IPS-NIHi11 (cell line): ENCODE results near the gene SCN5A.
"Not testable (repeated sequence)": the region's sequence is repeated elsewhere in the genome, so short reads cannot be mapped to it uniquely, and the experiment has no call there.

Experiments
- DNase-seq: peaks from one replicate; pipeline ENCODE4 v3.0.0; 2012; ENCODE audit warnings: mixed read lengths, low spot score

The SCN5A gene

DNA sequence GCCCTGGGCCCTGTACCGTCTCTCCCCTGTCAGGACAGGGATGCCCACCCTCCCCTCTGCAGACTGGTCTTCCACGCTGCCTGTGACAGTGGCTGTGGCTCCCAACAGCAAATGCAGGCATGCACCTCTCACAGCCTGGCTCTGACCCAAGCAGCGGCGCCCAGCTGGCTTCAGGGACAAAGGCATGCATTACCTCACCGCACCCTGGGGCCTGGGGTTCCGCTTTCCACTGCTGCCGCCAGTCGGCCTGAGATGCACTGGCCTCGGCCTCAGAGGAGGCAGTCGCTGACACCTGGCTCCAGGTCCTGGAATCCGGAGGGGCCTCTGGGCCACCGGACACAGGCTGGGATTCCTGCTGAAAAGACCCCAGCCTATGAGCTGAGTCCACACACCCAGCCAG lies 70.3 kb downstream of the SCN5A start:
- peak; percentile 82 for DNase-seq

DNA sequence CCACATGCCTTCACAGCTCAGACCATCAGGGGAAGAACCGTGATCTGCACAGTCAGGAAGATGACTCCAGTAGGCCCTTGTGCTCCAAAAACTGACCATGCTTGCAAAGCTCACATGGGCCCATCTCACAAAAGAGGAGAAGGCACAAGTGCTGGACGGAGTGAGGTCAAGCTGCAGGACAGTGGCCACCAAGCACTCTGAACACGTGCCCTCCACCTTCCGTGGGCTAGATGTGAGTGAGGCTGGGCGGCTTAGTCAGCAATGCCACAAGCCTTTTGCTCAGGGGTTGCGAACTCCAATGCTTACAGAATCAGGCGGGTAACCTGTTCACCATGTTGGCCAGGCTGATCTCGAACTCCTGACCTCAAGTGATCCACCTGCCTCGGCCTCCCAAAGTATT lies 70.9 kb downstream of the SCN5A start:
- no peak for DNase-seq

DNA sequence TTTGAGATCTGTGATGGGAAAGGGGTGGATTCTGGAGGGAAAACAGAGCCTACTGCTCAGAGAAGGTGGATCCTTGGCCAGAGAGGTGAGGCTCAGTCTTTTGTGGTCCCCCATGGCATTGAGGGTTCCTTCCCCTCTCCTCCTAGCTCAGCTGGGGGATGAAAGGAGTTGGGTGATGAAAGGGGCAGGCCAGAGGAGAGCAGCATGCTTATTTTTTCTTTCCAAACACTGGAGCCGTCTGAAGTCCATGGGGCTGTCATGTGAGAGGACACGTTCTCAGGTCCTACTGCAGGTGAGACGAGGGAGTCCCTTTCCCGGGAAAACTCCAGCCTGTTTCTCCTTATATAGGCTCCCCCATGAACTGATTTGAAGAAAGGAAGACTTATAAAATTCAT lies 71.4 kb downstream of the SCN5A start:
- no peak for DNase-seq

DNA sequence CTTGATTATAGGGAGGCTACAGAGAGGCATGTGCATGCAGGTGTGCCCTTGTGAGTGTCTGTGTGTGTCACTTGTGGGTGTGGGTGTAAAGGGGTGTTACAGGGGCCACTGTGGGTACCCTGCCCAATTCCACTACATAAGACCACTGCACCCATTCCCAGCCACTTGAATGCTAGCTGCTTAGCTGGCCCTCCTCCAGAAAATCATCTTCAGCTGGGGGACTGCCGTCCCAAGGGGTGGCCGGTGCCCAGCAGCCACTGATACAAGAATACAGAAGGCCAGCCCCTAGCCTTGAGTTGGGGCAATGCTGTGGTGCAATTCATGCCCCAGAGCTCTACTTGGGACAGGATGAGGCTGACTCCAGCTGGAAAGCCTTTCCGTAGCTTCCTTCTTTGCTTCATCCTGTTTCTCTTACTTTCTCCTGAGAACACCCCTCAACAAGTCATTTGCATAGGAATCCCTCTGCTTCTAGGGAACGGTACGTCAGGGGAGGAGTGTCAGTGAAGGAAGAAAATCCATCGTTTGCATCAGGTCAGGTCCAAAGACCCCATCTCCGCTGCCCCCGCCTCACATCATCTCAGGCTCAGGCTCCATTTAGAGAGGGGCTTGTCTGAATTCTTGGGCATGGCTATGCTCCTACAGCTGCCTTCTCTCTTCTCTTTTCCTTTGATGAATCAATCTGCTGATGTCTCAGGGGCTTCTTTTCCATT lies 72.0 kb downstream of the SCN5A start:
- DNase-seq, result no peak

DNA sequence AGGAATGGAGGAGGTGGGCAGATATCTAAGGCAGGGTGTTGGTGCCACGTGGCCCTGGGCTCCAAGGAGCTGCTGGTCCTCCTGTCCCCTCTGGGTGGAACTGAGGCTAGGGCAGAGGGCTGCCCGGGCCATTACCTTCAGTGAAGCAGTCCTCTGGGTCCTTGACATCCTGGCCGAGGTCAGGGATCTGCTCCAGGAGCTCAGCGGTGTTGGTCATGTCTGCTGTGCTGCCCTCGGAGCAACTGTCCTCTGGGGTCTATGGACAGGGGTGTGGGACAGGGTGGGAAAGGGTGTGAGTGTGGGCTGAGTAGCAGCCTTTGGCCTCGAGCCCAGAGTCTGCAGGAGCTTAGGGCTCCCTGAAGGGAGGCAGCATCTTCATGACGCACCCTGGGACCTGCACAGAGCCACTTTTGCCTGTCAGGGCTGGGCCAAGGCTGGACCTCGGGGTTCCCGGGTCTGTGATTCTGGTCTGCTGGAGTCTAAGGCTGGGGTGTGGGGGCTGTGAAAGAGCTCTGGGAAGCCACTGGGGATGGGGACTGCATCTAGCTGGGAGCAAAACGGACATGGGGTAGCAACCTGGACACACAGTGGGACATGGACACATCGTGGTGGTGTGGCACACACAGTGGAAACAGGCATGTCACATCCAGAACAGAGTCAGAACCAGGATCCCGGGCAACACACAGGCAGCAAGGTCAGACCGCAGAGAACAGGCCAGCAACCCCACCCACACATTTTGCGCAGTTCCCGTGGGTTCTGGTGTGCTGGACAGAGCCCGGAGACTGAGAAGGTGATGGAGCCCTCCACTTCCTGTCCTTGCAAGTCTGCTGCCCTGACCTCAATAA lies 72.7 kb downstream of the SCN5A start:
- no peak for DNase-seq

DNA sequence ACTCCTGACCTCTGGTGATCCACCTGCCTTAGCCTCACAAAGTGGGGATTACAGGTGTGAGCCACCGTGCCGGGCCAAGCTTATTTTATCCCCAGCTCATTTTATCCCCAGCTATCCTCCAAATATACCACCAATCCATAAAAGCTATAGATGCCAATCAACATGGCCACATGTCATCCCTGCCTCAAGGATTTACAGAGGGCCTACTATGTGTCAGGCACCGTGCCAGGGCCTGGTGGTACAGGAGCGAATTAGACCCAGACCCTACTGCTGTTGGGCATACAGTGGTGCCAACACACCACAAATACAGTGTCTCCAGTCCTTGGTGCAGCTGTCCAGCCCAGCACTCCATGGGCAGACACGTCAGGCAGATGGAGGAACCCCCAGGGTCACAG lies 73.4 kb downstream of the SCN5A start:
- no peak for DNase-seq

DNA sequence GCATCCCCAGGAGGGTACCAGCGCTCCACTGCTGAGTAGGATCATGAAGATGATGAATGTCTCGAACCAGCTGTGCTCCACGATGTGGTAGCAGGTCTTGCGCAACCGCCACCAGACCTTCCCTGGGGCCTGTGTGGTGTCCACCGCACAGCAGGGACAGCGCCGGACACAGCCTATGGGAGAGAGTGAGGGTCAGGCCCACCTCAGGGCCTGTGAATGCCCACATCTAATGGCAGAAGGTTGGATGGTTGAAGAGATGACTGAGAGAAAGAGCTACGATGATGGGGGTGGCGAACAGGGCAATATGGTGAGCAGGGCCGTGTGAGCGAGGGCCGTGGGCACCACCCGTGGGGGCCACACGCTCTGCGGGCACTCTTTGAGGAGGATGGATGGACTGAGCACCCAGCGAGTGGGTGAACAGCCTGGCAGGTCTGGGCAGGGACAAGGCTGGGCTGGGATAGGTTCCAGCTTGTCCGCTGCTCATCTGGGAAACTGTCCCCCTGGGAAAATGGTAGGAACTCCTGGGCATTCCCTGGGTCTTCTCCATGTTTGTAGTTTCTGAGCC lies 74.1 kb downstream of the SCN5A start:
- no peak for DNase-seq

DNA sequence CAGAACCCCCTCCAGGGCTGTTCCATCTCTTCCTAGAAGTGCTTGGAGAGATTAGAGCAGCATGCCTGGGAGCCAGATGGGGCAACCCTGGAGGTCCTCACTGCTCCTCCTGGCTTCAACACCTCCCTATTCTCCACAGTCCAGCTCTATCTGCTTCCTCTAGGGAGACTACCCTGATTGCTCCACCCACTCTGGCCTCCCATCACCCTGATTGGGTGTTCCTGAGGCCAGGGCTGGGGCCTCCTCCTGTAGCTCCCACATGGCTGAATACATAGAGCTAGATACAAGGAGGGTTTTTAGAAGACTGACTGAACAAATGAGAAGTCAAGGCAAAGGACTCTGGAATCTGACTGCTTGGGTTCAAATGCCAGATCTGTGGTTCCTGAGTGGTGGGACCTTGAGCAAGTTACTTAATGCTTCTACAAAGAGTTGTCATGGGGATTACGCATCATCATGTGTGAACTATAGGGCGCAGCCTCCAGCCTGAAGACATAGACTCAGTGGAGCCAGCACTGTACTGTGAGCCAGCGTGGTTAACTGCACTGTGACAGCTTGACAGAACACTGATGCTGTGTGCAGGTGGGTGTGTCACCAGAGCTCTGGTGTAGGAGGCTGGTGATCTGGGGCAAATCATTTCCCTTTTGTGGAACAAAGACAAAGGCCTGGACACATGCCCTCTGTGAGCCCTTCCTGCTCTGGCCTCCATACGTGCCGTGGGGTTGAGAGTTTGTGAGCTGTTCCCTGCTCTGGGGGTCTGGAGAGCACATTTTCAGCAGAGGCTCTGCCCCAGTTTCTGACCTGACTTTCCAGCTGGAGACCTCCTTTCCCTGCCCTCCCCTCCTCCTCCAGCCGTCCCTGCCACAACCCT lies 74.8 kb downstream of the SCN5A start:
- no peak for DNase-seq

DNA sequence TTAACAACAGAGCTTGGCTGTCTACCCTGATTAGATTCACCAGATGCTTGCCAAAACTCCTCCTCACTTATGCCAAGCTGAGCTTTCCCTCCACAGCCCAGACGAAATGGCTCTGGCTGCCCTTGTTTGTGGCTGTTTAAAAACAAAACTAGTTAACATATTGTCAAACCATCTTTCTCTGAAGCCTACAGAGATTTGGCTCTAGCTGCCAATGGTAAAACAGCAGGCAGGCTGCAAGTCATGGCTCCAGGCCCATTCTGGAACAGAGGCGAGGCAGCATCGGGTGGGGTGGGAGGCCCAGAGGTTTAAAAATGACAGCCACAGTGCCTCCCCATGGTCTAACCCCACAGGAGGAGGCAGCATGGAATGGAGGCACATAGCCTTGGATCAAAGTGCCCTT lies 75.9 kb downstream of the SCN5A start:
- DNase-seq, result no peak

DNA sequence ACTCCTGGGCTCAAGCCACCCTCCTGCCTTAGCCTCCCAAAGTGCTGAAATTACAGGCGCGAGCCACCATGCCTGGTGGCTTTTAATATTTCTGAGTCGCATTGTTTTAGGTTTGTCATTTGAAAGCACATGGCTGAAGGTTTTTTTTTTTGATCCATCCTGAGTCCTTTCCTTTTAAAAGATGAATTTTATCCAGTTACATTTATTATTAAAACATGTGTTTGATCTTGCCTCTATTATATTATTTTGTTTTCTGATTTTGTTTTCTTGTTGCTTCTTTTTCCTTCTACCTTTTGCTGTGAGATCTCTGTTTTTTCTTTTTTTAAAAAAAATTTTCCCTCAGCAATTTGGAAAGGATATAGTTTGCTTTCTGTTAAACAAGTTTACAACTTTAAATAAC lies 76.4 kb downstream of the SCN5A start:
- no peak for DNase-seq

DNA sequence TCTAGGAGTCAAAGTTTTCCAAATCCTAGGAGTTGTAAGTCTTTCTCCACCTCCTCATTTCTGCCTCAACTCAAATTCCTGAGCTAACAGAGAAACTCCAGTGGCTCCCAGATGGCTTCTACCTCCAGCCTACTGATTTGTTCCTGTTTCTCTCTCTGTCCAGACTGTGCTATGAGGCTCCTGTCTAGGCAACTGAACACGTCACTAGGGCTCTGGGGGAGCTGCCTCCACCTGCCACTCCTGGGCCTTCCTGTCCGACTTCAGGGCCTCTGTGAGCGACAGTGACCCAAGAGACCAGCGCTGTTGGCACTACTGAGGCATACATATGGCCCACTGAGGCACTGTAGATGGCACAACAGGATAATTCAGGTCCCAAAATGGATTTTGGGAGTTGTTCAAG lies 82.0 kb downstream of the SCN5A start:
- no peak for DNase-seq

DNA sequence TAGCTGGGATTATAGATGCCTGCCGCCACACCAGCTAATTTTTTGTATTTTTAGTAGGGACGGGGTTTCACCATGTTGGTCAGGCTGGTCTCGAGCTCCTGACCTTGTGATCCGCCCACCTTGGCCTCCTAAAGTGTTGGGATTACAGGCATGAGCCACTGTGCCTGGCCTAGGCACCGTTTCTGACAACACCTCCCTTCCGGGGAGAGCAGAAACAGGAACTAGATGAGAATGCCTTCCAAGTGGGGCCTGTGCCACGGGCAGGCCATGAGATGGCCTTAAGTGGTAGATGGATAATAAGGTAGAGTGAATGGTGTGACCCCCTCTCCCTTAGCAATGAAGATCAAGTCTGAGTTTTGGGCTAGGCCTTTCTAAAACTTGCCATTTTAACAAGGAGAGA lies 82.7 kb downstream of the SCN5A start:
- DNase-seq, result not testable (repeated sequence)

DNA sequence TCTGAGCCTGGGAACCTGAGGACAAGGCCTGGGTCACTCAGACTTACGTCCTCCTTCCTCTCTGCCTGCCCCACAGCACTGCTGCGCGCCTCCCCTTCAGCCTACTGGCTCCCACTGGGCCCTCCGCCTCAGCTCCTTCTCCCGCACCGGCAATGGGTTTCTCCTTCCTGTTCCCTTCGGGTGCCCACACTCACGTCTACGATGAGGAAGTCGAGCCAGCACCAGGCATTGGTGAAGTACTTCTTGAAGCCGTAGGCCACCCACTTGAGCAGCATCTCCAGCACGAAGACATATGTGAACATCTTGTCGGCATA lies 83.3 kb downstream of the SCN5A start:
- DNase-seq, result no peak

DNA sequence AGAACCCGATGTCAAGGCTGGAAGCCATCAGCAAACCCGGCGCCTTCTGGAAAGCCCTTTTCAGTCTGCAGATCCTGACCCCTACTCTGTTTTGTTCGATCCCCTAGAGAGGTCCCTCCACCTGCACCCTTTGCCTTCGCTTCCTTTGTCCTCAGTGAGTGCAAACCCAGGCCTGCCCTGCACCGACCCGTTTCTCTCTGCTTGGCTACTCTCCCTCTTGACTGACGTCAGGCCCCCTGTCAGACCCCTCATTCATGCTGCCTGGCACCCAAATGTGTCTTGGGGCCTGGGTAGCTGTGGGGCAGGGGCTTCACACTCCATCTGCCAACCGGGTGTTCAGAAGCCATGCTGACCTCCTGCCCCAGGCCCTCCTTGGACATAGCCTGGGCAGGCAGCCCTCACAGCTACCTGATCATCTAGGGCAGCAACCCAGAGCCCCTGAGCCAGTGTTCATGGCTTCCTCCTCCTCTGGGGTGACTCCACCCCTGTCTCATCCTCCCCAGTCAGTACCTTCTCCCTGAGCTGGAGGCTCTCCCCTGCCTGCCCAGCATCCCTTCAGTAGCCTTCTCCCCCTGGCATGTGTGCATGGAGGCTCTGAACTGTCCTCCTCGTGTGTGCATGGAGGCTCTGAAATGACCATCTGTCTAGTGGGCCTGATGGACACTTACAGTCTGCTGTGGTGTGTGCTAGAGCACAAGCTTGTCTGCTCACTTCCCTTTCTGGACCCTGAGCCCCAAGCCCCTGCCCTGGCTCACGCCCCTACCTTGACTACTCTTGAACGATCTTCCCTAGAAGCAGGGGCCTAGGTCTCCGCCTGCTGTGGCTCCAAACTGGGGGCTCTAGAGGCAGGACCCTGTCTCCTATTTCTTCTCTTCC lies 83.9 kb downstream of the SCN5A start:
- no peak for DNase-seq

DNA sequence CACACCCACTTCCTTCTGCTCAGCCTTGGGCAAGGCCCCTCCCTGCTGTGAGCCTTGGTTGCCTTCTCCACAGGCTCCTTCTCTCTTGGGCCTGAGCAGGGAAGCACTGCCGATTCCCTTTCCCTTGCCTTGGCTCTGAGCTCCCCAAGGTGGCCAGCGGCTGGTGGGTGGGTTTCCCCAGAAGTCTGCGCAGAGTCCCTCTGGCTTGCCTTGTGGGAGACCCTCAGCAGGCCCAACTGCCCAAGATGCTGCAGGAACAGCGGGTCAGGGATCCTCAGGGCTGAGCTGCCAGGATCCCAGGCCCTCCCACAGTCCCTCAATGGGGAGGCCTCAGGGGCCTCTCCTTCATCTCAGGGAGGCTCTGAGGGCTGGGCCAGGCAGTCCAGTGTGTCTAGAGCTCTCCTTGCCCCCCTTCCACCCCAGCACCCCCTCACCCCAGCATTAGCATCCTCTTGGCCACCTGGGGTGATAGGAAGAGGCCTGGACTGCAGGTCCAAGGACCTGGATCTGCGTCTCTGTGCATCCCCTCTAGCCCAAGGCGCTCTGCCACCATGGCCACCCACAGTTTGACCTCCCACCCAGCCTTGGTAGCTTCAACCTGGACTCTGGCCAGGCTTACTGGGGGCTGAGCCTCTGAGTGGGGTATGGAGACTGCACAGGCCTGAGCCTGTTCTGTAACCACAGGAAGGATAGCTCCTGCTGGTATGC lies 84.7 kb downstream of the SCN5A start:
- DNase-seq, result no peak

DNA sequence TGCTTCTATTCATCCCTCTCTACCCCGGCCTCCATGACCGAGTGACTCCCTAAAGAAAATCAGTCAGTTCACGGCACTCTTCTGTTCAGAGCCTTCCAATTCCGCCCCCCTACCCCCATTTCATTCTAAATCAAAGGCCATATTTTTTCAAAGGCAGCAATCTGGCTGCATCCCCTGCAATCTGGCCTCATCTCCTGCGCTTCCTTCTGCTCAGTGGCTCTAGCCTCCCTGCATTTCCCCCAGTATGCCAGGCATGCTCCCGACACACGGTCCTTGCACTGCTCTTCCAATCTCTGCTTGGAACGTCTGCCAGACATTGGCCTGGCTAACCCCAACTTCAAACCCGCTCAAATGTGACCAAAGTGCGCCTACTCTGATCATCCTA lies 85.6 kb downstream of the SCN5A start:
- no peak for DNase-seq

DNA sequence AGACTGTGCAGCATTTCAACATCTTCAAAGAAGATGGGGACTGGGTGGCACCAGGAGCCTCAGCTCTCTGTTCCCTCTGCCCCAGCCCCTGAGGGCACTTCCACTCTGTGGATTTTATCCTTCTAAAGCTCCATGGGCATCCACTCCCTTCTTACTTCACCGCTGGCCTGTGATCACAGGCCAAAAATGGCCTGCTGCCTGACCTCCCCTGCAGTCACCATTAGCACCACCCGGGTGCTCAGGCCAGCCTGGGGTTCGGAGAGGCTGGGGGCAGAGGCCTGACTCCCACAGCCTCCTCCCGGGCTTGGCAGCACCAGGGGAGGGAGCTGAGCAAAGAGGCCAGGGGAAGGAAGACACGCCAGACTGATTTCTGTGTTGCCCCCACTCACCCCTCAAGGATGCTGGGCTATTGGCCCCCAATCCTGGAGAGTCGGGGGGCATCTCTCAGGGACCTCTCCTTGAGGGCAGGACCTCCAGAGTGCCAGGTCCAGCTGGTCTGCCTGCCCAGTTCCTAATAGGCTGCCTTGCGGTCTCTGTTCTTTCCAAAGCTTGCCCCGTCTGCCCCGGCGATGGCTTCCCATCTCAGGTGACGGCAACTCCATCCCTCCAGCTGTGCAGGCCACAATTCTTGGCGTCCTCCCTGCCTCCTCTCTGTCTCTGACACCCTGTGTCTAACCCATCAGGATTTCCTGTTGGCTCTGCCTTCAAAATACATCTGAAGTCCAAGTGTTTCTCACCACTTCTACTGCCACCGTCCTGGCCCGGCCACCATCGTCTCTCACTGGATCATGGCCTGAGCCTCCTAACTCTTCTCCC lies 86.2 kb downstream of the SCN5A start:
- no peak for DNase-seq

DNA sequence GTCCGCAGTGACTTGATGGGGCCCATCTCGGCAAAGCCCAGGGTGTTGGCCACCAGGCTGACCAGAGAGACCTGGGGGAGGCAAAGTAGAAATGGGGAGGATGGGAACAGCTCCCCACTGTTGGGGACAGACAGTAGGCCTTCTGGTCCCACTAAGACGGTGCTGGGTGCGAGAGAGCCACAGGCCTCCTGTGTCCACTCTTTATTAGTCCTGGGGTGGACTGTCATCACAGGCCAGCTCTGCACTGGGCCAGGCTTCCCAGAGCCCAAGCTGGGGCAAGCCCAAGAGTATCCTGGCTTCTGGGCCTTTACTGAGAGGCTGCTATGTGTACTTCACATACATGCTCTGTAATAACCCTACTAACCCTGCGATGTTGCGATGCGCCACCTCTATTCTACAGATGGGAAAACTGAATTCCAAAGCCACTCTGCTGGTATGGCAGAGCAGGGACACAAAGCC lies 87.0 kb downstream of the SCN5A start:
- DNase-seq, result no peak

DNA sequence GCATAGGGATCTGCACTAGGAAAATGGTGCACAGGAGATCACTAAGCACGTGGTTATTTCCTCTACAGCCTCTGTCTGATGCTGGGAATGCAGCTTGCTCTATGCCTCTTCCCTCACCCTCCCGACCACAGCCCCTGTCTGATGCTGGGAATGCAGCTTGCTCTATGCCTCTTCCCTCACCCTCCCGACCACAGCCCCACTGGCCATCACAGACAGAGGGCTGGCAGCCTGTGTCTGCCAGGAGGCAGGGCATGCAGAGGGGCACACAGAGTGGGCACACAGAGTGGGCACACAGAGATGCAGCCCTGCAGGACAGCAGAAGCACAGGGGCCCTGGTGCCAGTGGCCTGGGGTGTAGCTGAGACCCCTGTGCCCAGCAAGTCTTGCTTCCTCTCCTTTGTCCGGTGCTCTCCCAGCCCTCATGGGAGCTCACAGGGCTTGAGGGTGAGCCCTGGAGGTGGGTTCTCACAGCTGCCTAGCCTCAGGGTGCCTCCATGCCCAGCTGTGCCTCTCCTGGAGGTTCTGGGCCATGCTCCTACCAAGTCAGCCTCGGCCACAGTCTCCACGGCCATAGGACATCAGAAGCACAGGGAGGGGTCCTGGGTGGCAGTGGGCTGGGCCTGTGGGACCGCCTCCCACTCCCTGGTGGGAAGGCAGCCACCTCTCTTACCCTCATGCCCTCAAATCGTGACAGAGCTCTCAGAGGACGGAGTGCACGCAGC lies 87.6 kb downstream of the SCN5A start:
- DNase-seq, result no peak
